Measurements from ENCODE around the gene PLPP3.

The PLPP3 gene

GRCh38 chr1:56545711-56546110 lies 33.7 kb downstream of the PLPP3 start:
- no peak for DNase-seq

GRCh38 chr1:56543783-56544612 lies 35.4 kb downstream of the PLPP3 start:
- DNase-seq = no peak

GRCh38 chr1:56542651-56543050 lies 36.7 kb downstream of the PLPP3 start:
- DNase-seq = no peak

GRCh38 chr1:56541408-56541807 lies 38.0 kb downstream of the PLPP3 start:
- no peak for DNase-seq

- no peak for DNase-seq
Observed at GRCh38 chr1:56540467-56540866, 38.9 kb downstream of the PLPP3 start.

- no peak for DNase-seq
Observed at GRCh38 chr1:56539520-56539931, 39.8 kb downstream of the PLPP3 start.

GRCh38 chr1:56538532-56538931 lies 40.8 kb downstream of the PLPP3 start:
- DNase-seq = no peak

- no peak for DNase-seq
Observed at GRCh38 chr1:56537660-56538059, 41.7 kb downstream of the PLPP3 start.

- DNase-seq = no peak
Observed at GRCh38 chr1:56535939-56536338, 43.4 kb downstream of the PLPP3 start.

- no peak for DNase-seq
Observed at GRCh38 chr1:56535362-56535761, 44.0 kb downstream of the PLPP3 start.

- DNase-seq = no peak
Observed at GRCh38 chr1:56534130-56534651, 45.2 kb downstream of the PLPP3 start.

GRCh38 chr1:56533621-56534020 lies 45.7 kb downstream of the PLPP3 start:
- no peak for DNase-seq

- no peak for DNase-seq
Observed at GRCh38 chr1:56533197-56533596, 46.2 kb downstream of the PLPP3 start.

GRCh38 chr1:56532350-56532683 lies 47.0 kb downstream of the PLPP3 start:
- DNase-seq = no peak

GRCh38 chr1:56531624-56532349 lies 47.6 kb downstream of the PLPP3 start:
- DNase-seq = no peak

- no peak for DNase-seq
Observed at GRCh38 chr1:56529801-56530200, 49.6 kb downstream of the PLPP3 start.

GRCh38 chr1:56527548-56528302 lies 51.6 kb downstream of the PLPP3 start:
- DNase-seq = peak; percentile 20

- no peak for DNase-seq
Observed at GRCh38 chr1:56526571-56527174, 52.7 kb downstream of the PLPP3 start.

- no peak for DNase-seq
Observed at GRCh38 chr1:56525489-56526041, 53.8 kb downstream of the PLPP3 start.

- no peak for DNase-seq
Observed at GRCh38 chr1:56524263-56524662, 55.1 kb downstream of the PLPP3 start.

GRCh38 chr1:56522680-56523079 lies 56.7 kb downstream of the PLPP3 start:
- DNase-seq = no peak

- DNase-seq = no peak
Observed at GRCh38 chr1:56520016-56520601, 59.3 kb downstream of the PLPP3 start.

Data from NCI-H2081 treated with DMSO at 0.1 percent for 48 hours (cell line).